CD4-positive, alpha-beta T cell (primary cell): ENCODE results near the gene LRRC15. TPM values are rescaled to one million over a fixed set of nuclear protein-coding genes. Genes with fewer than 3 reads are reported as not detected.

Experiments used
- ATAC-seq: fragments of 200-7000 bp; cut with Tn5 transposase; one replicate; pipeline ENCODE4 v1.10.0; 2022; ENCODE audit warnings: mild to moderate bottlenecking; ENCODE audit not compliant: poor library complexity
- CTCF ChIA-PET: fragments of 350-600 bp; sonication (Branson Sonifier 250); formaldehyde crosslinking; loops from one replicate; lab custom pipeline; 2021; ENCODE audit warnings: antibody characterized with exemption, inconsistent platforms; lab: Charles Lee
- POLR2A ChIA-PET: fragments of 350-600 bp; sonication (Branson Sonifier 250); formaldehyde crosslinking; loops from one replicate; lab custom pipeline; 2021; ENCODE audit warnings: antibody characterized with exemption, inconsistent platforms; lab: Charles Lee
- DNase-seq, 14 experiments: peaks; one replicate each; pipeline ENCODE4 v3.0.0-alpha.2; 2013 to 2020; ENCODE audit warnings: mixed read lengths in 2 of 14
- H3K27ac ChIP-seq, 2 donors: one replicate each; pipeline versions ENCODE4 v1.5.1 to v1.7.0; 2013; ENCODE audit warnings: low read length in 2 of 2, low read depth in 1 of 2, mild to moderate bottlenecking in 1 of 2
- H3K27me3 ChIP-seq, 2 experiments: 1 replicate in 1 of 2; 2 replicates in 1 of 2; pipeline versions ENCODE4 v1.6.1 to v1.7.0; 2013; ENCODE audit warnings: low read length in 2 of 2, control low read depth in 1 of 2, mild to moderate bottlenecking in 1 of 2, moderate library complexity in 1 of 2; ENCODE audit not compliant: insufficient read depth in 2 of 2, control insufficient read depth in 1 of 2
- H3K36me3 ChIP-seq: one replicate; pipeline ENCODE4 v1.6.1; 2013; ENCODE audit warnings: low read length, control low read depth; ENCODE audit not compliant: insufficient read depth
- H3K4me1 ChIP-seq: one replicate; pipeline ENCODE4 v1.6.1; 2013; ENCODE audit warnings: low read length, control low read depth; ENCODE audit not compliant: insufficient read depth
- H3K4me3 ChIP-seq: one replicate; pipeline ENCODE4 v1.5.1; 2013; ENCODE audit warnings: mild to moderate bottlenecking, low read length, moderate library complexity
- H3K9me3 ChIP-seq, 2 experiments: 1 replicate in 1 of 2; 2 replicates in 1 of 2; pipeline versions ENCODE4 v1.6.1 to v1.7.0; 2013; ENCODE audit warnings: low read length in 2 of 2, mild to moderate bottlenecking in 2 of 2, control low read depth in 1 of 2, moderate library complexity in 1 of 2; ENCODE audit not compliant: control insufficient read depth in 1 of 2, insufficient read depth in 1 of 2
- H3K27ac Mint-ChIP-seq: one replicate; pipeline ENCODE4 v1.8.0; 2020; ENCODE audit warnings: mixed read lengths
- H3K27me3 Mint-ChIP-seq: one replicate; pipeline ENCODE4 v1.8.0; 2021; ENCODE audit warnings: mixed read lengths
- H3K36me3 Mint-ChIP-seq: one replicate; pipeline ENCODE4 v1.8.0; 2021; ENCODE audit warnings: low read depth, mixed read lengths
- H3K4me1 Mint-ChIP-seq: one replicate; pipeline ENCODE4 v1.8.0; 2021; ENCODE audit warnings: low read depth, mixed read lengths
- H3K4me3 Mint-ChIP-seq: one replicate; pipeline ENCODE4 v1.8.0; 2020; ENCODE audit warnings: mild to moderate bottlenecking, mixed read lengths
- H3K9me3 Mint-ChIP-seq: one replicate; pipeline ENCODE4 v1.8.0; 2020; ENCODE audit warnings: mixed read lengths
- CTCF ChIP-seq: fragments of 200-600 bp; IDR thresholded peaks from one replicate; pipeline ENCODE4 v1.8.0; 2022; ENCODE audit warnings: antibody characterized with exemption, mild to moderate bottlenecking
- intact Hi-C, 2 experiments: fragments of 100-400 bp; cut with DNase I in 1 of 2; cut with micrococcal nuclease in 1 of 2; formaldehyde crosslinking; loops; one replicate each; pipeline versions ENCODE4 v1.15.1 to v1.9.0; 2023 to 2025; cut with DNase I, micrococcal nuclease
- total RNA-seq, 174 experiments: library from RNA in 2 of 174; stranded (reverse) in 2 of 174; gene quantifications; one replicate each; pipeline ENCODE4 v1.2.3 and lab custom pipeline; 2021 to 2026

LRRC15 gene
- total RNA-seq, 2 experiments from 2014 or later: not detected

GRCh38 chr3:194314388-194315068, 55.0 kb downstream of the LRRC15 start:
- no peaks in the 10 kb centered on the region for H3K36me3 Mint-ChIP-seq
- H3K4me1 ChIP-seq: peaks cover 15% of the 10 kb centered on the region
- ATAC-seq (no peak), DNase-seq (no peak)
- peaks cover 8 to 9% of the 10 kb centered on the region in 2 experiments for H3K9me3 ChIP-seq
- no peak for TF ChIP-seq CTCF
- H3K27ac ChIP-seq: no peak overlapping the region
- H3K4me1 Mint-ChIP-seq: peaks cover 17% of the 10 kb centered on the region
- H3K27me3 Mint-ChIP-seq: peaks cover 35% of the 10 kb centered on the region
- intact Hi-C loops: loop anchor here (1.0 to 10.0 kb wide), 7 partner anchors 177 to 1747 kb away; partner anchors contain the start of gene HES1 (in 1 of the 2)
- POLR2A ChIA-PET: no interaction called here
- no peaks in the 10 kb centered on the region for H3K36me3 ChIP-seq
- peaks cover 2% of the 10 kb centered on the region for H3K9me3 Mint-ChIP-seq
- CTCF ChIA-PET: interaction anchor here (0.9 to 2.0 kb wide), 3 partner anchors 87 to 649 kb away, joined by 3 to 20 read pairs (median 6); no protein-coding TSS in a partner anchor
- no peak overlapping the region for H3K4me3 ChIP-seq
- H3K27ac Mint-ChIP-seq: no peak overlapping the region
- peaks cover 16 to 20% of the 10 kb centered on the region in 2 experiments for H3K27me3 ChIP-seq
- peak overlapping the region; percentile 49 for H3K4me3 Mint-ChIP-seq

GRCh38 chr3:194313560-194314387, 55.8 kb downstream of the LRRC15 start:
- POLR2A ChIA-PET: no interaction called here
- no peak overlapping the region for H3K27ac ChIP-seq
- H3K27me3 ChIP-seq: peaks cover 16 to 20% of the 10 kb centered on the region in 2 experiments
- H3K36me3 ChIP-seq: no peaks in the 10 kb centered on the region
- no peak overlapping the region for H3K27ac Mint-ChIP-seq
- CTCF ChIA-PET: interaction anchor here (1.2 to 1.3 kb wide), 2 partner anchors 19 to 30 kb away, joined by 3 read pairs; no protein-coding TSS in a partner anchor
- H3K27me3 Mint-ChIP-seq: peaks cover 29% of the 10 kb centered on the region
- H3K4me1 ChIP-seq: peaks cover 16% of the 10 kb centered on the region
- H3K9me3 ChIP-seq: peaks cover 2 to 7% of the 10 kb centered on the region in 2 experiments
- TF ChIP-seq CTCF: no peak
- no peak for ATAC-seq
- peaks cover 21% of the 10 kb centered on the region for H3K4me1 Mint-ChIP-seq
- DNase-seq: no peak
- intact Hi-C loops: loop anchor here in 1 of 2 experiments (2.0 to 10.0 kb wide), 2 partner anchors 851 to 1499 kb away; no protein-coding TSS in a partner anchor
- H3K9me3 Mint-ChIP-seq: no peaks in the 10 kb centered on the region
- no peaks in the 10 kb centered on the region for H3K36me3 Mint-ChIP-seq
- H3K4me3 ChIP-seq: no peak overlapping the region
- H3K4me3 Mint-ChIP-seq: peak overlapping the region; percentile 49

GRCh38 chr3:194312743-194313281, 56.7 kb downstream of the LRRC15 start:
- Mint-ChIP-seq H3K9me3 (no peaks in the 10 kb centered on the region), H3K36me3 (no peaks in the 10 kb centered on the region), H3K4me3 (no peak overlapping the region), H3K27ac (no peak overlapping the region), H3K4me1 (peaks cover 25% of the 10 kb centered on the region), H3K27me3 (peaks cover 26% of the 10 kb centered on the region)
- no peak for ATAC-seq
- peaks cover 13 to 16% of the 10 kb centered on the region in 2 experiments for H3K27me3 ChIP-seq
- ChIA-PET CTCF (interaction anchor here (1.2 to 1.3 kb wide), 2 partner anchors 20 to 31 kb away, joined by 3 read pairs; no protein-coding TSS in a partner anchor), POLR2A (no interaction called here)
- intact Hi-C loops: loop anchor here in 1 of 2 experiments (10.0 kb wide), 1 partner anchor 1498 kb away; no protein-coding TSS in a partner anchor
- H3K36me3 ChIP-seq: no peaks in the 10 kb centered on the region
- peaks cover 25% of the 10 kb centered on the region for H3K4me1 ChIP-seq
- no peak for TF ChIP-seq CTCF
- DNase-seq: peak in 1 of 14 experiments; percentile 29
- H3K27ac ChIP-seq: no peak overlapping the region
- no peaks in the 10 kb centered on the region for H3K9me3 ChIP-seq
- no peak overlapping the region for H3K4me3 ChIP-seq
